HG03469 (cell line): ENCODE results near the gene SETD4.
"Not testable (repeated sequence)": the region's sequence is repeated elsewhere in the genome, so short reads cannot be mapped to it uniquely, and the experiment has no call there.

Experiments used
- ATAC-seq: cut with Tn5 transposase; IDR thresholded peaks from one replicate; pipeline ENCODE4 v1.9.1; 2021; ENCODE audit warnings: mild to moderate bottlenecking, moderate library complexity, moderate number of reproducible peaks; ENCODE audit not compliant: unreplicated experiment

The SETD4 gene

GRCh38 chr21:36079671-36080070, 19.3 kb upstream of the SETD4 start:
- no peak for ATAC-seq

GRCh38 chr21:36079010-36079649, 18.8 kb upstream of the SETD4 start:
- no peak for ATAC-seq

GRCh38 chr21:36077758-36078157, 17.4 kb upstream of the SETD4 start:
- ATAC-seq, result no peak

GRCh38 chr21:36076878-36077655, 16.7 kb upstream of the SETD4 start:
- ATAC-seq, result no peak

- no peak for ATAC-seq
Measured at GRCh38 chr21:36075953-36076352, 15.6 kb upstream of the SETD4 start.

- ATAC-seq, result no peak
Measured at GRCh38 chr21:36075171-36075570, 14.8 kb upstream of the SETD4 start.

- not testable (repeated sequence) for ATAC-seq
Measured at GRCh38 chr21:36073911-36074310, 13.6 kb upstream of the SETD4 start.

GRCh38 chr21:36073181-36073580, 12.9 kb upstream of the SETD4 start:
- no peak for ATAC-seq

- no peak for ATAC-seq
Measured at GRCh38 chr21:36072453-36073162, 12.3 kb upstream of the SETD4 start.

GRCh38 chr21:36070999-36071398, 10.7 kb upstream of the SETD4 start:
- ATAC-seq, result no peak

GRCh38 chr21:36069713-36070583, 9.6 kb upstream of the SETD4 start, which contains the start of gene CBR1:
Gene CBR1, plus strand, starts transcription at chr21:36070024. Its CDS starts 92 bp downstream, at chr21:36070116.
- peak; percentile 85 for ATAC-seq

GRCh38 chr21:36068748-36069398, 8.5 kb upstream of the SETD4 start:
- ATAC-seq, result no peak

GRCh38 chr21:36065497-36066036, 5.2 kb upstream of the SETD4 start:
- ATAC-seq, result no peak

- ATAC-seq, result no peak
Measured at GRCh38 chr21:36064085-36064460, 3.7 kb upstream of the SETD4 start.

- ATAC-seq, result no peak
Measured at GRCh38 chr21:36063375-36064084, 3.2 kb upstream of the SETD4 start.

GRCh38 chr21:36061445-36061844, 1.1 kb upstream of the SETD4 start:
- no peak for ATAC-seq

- peak; percentile 9 for ATAC-seq
Measured at GRCh38 chr21:36059823-36060158, 535 bp downstream of the SETD4 start.

- ATAC-seq, result no peak
Measured at GRCh38 chr21:36055551-36055950, 4.8 kb downstream of the SETD4 start.

GRCh38 chr21:36053715-36054062, 6.6 kb downstream of the SETD4 start:
- ATAC-seq, result no peak
